Retina (tissue), 1 donor: ENCODE results near the gene ATP5PD.
"Not testable (repeated sequence)": the region's sequence is repeated elsewhere in the genome, so short reads cannot be mapped to it uniquely, and the experiment has no call there.

Experiments
- DNase-seq: peaks from one replicate; pipeline ENCODE4 v3.0.0-alpha.2; 2016

ATP5PD gene

GRCh38 chr17:75013092-75013559 is 33.6 kb downstream of the ATP5PD start:
- no peak for DNase-seq

- DNase-seq: peak; percentile 97
Observed at GRCh38 chr17:75012346-75013091, 34.2 kb downstream of the ATP5PD start, which contains the start of gene MRPL58. MRPL58 (plus strand) TSS chr17:75012670; CDS start chr17:75012687, 17 bp downstream.

- no peak for DNase-seq
Observed at GRCh38 chr17:75012096-75012345, 34.7 kb downstream of the ATP5PD start.

GRCh38 chr17:75011401-75012095 is 35.2 kb downstream of the ATP5PD start:
- DNase-seq: peak; percentile 20

- peak; percentile 46 for DNase-seq
Observed at GRCh38 chr17:75010683-75011400, 35.9 kb downstream of the ATP5PD start.

- DNase-seq: no peak
Observed at GRCh38 chr17:75009139-75009724, 37.5 kb downstream of the ATP5PD start.

- no peak for DNase-seq
Observed at GRCh38 chr17:75008373-75008772, 38.4 kb downstream of the ATP5PD start.

GRCh38 chr17:75006653-75007052 is 40.1 kb downstream of the ATP5PD start:
- no peak for DNase-seq

- DNase-seq: not testable (repeated sequence)
Observed at GRCh38 chr17:75006084-75006483, 40.7 kb downstream of the ATP5PD start.

GRCh38 chr17:75005291-75005690 is 41.5 kb downstream of the ATP5PD start:
- no peak for DNase-seq

- no peak for DNase-seq
Observed at GRCh38 chr17:75004371-75004770, 42.4 kb downstream of the ATP5PD start.

GRCh38 chr17:75003957-75004355 is 42.8 kb downstream of the ATP5PD start:
- no peak for DNase-seq

- no peak for DNase-seq
Observed at GRCh38 chr17:75003070-75003956, 43.5 kb downstream of the ATP5PD start.

- DNase-seq: no peak
Observed at GRCh38 chr17:75001915-75002843, 44.6 kb downstream of the ATP5PD start.

- no peak for DNase-seq
Observed at GRCh38 chr17:74999523-74999922, 47.2 kb downstream of the ATP5PD start.

- DNase-seq: no peak
Observed at GRCh38 chr17:74998783-74999182, 48.0 kb downstream of the ATP5PD start.

GRCh38 chr17:74995847-74996246 is 50.9 kb downstream of the ATP5PD start:
- DNase-seq: no peak

- no peak for DNase-seq
Observed at GRCh38 chr17:74994440-74994839, 52.3 kb downstream of the ATP5PD start.

GRCh38 chr17:74992223-74992622 is 54.5 kb downstream of the ATP5PD start:
- DNase-seq: no peak

- DNase-seq: no peak
Observed at GRCh38 chr17:74990581-74991105, 56.1 kb downstream of the ATP5PD start.
